Activated T-cell treated with anti-CD3 and anti-CD28 coated beads, Interleukin-2, amount 50 U/mL, for 24 hours (primary cell): ENCODE measurements around the gene TROAP.
A peak's percentile ranks its signal among the peaks of the same experiment; 100 is the strongest.

Source experiments
- DNase-seq: peaks from one replicate; pipeline ENCODE4 v3.0.0-alpha.2; 2020
- H3K27ac Mint-ChIP-seq: 2 replicates; pipeline ENCODE4 v1.8.0; 2020; ENCODE audit warnings: mild to moderate bottlenecking, mixed read lengths
- H3K27me3 Mint-ChIP-seq: 2 replicates; pipeline ENCODE4 v1.8.0; 2020; ENCODE audit warnings: mixed read lengths
- H3K36me3 Mint-ChIP-seq: 2 replicates; pipeline ENCODE4 v1.8.0; 2020; ENCODE audit warnings: low read depth, mixed read lengths
- H3K4me1 Mint-ChIP-seq: 2 replicates; pipeline ENCODE4 v1.8.0; 2020; ENCODE audit warnings: low read depth, mixed read lengths
- H3K4me3 Mint-ChIP-seq: 2 replicates; pipeline ENCODE4 v1.8.0; 2020; ENCODE audit warnings: mild to moderate bottlenecking, moderate library complexity, mixed read lengths
- H3K9me3 Mint-ChIP-seq: 2 replicates; pipeline ENCODE4 v1.8.0; 2020; ENCODE audit warnings: mixed read lengths

The TROAP gene

DNA sequence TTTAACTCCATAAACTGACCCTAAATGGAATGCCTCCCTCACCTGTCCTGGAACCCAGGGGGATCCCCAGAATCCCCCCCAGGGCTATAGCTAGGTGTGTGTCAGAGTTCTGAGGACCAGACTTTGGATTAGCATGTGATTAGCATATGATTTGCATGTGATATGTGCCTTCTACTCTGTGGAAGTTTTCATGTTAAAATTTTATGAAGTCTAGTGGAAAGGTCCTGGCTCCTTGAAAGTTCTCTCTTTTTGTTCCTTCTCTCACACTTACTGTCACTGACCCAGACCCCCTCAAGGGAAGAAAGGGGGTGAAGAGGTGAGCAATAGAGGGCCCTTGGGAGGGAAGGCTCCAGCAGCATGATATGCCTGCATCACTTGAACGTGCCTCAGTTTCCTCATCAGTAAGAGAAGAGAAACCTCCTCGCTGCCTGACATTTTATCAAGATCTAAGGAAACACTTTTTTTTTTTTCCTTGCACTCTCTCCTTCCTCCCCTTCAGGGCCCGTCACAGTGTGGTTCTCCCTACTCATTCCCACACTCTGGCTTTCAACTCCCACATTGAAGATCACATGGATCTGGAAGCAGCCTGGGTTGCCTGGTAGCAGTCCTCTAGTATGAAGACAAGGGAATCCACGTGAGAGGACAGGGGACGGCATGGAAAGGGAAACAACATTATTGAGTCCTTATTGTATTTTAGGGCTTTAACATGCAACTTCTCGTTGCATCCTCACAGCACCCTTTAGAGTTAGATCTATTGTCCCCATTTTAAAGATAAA, 17.2 kb downstream of the TROAP start:
- H3K27ac Mint-ChIP-seq, result no peak overlapping the region
- peaks cover 35% of the 10 kb centered on the region for H3K4me1 Mint-ChIP-seq
- DNase-seq, result no peak
- H3K36me3 Mint-ChIP-seq, result no peaks in the 10 kb centered on the region
- peaks cover 86% of the 10 kb centered on the region for H3K27me3 Mint-ChIP-seq
- no peak overlapping the region for H3K4me3 Mint-ChIP-seq
- H3K9me3 Mint-ChIP-seq, result no peaks in the 10 kb centered on the region

DNA sequence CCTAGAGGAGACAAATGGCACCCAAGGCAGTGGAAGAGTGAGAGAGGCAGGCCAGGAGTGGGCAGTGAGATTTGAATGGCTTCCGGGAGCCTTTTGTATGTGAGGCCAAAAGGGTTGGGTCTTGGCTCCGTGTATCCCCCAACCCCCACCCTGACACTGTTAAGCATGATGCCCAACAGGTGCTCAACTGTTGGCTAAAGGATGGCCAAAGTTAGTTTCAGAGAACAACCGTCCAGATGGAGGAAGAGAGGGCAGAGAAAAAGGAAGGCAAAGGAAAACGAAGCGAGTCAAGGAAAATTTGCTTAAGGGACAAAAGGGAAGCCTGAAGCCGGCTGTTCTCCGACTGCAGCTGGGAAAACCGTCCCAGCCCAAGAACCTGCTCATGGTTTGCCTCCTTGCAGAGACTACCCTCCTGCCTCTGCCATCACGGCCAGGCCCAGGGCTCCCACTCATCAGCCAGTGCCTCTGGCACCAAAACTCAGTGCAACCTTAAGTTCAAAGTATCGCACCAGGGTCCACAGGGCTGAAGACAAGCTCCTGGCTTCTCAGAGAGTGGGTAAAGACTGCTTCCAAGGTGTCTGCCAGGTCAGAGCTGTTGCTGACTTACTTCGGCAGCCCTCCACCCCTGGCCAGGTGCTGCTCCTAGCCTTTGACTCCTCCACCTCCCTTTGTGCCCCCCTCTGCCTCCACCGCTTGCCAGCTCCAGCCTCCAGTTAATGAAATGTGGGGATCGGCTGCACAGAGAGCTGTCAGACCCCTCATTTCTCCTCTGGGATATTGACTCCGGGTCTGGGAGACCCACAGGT, 18.1 kb downstream of the TROAP start:
- DNase-seq, result no peak
- Mint-ChIP-seq H3K27me3 (peaks cover 89% of the 10 kb centered on the region), H3K9me3 (no peaks in the 10 kb centered on the region), H3K4me1 (peaks cover 43% of the 10 kb centered on the region), H3K36me3 (no peaks in the 10 kb centered on the region), H3K27ac (no peak overlapping the region), H3K4me3 (no peak overlapping the region)

DNA sequence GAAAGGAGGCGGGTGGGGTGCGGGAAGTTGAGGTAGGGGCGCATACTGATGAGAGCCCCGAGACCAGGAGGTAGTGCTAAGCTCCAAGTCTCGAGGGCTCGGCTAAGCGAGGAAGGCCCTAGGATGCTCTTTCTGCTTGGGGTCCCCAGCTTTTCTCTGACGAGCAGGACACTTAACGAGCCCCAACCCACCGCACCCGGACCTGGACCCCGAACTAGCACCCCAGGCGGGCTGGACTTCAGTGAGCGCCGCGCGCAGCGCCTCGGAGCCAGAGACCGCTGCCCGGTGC, 18.7 kb downstream of the TROAP start:
- DNase-seq, result no peak
- H3K4me1 Mint-ChIP-seq, result peaks cover 47% of the 10 kb centered on the region

DNA sequence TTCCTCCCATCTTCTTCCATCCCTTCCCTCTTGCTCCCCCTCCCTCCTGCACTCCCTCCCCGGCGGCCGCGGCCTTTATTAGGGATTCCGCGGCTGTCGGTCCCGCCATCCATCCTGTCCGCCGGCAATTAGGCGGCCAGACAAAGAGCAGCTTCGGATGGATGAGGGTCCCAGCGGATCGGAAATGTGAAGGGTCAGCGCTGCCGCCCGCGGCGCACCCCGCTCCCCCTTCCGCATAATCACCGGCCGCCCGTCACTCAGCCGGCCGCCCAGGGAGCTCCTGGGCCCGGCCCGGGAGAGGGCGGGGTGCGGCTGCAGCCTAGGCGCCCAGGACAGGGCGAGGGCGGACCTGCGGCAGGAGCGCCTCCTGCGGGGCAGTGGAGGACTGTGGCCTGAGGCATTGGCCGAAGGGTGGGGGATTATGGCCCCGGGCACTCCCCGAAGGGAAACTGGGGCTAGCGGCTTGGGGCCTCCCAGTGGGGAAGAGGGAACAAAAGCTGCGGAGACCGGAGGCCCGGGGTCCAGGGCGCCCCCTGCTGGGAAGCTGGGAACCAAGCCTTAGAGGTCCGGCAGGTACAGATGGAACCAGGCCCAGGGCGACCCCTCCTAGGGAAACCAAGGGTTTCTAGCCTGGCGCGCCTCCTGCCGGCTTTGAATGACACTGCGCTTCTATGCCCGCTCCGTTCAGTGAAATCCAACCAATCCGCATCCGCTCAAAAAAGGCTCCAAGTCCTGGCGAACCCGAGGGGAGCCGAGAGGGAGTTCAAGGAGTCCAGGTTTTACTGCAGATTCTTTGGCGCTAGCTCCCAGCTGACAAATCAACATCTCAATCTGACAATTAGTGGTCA, 19.2 kb downstream of the TROAP start:
- peak; percentile 87 for DNase-seq
- Mint-ChIP-seq H3K27me3 (peaks cover 91% of the 10 kb centered on the region), H3K27ac (no peak overlapping the region), H3K4me3 (peak overlapping the region; percentile 60), H3K9me3 (no peaks in the 10 kb centered on the region), H3K36me3 (no peaks in the 10 kb centered on the region), H3K4me1 (peaks cover 48% of the 10 kb centered on the region)

More for the DNA sequence above, 18.7 kb downstream of the TROAP start:
- Mint-ChIP-seq H3K27ac (no peak overlapping the region), H3K4me3 (no peak overlapping the region), H3K9me3 (no peaks in the 10 kb centered on the region), H3K27me3 (peaks cover 91% of the 10 kb centered on the region), H3K36me3 (no peaks in the 10 kb centered on the region)

DNA sequence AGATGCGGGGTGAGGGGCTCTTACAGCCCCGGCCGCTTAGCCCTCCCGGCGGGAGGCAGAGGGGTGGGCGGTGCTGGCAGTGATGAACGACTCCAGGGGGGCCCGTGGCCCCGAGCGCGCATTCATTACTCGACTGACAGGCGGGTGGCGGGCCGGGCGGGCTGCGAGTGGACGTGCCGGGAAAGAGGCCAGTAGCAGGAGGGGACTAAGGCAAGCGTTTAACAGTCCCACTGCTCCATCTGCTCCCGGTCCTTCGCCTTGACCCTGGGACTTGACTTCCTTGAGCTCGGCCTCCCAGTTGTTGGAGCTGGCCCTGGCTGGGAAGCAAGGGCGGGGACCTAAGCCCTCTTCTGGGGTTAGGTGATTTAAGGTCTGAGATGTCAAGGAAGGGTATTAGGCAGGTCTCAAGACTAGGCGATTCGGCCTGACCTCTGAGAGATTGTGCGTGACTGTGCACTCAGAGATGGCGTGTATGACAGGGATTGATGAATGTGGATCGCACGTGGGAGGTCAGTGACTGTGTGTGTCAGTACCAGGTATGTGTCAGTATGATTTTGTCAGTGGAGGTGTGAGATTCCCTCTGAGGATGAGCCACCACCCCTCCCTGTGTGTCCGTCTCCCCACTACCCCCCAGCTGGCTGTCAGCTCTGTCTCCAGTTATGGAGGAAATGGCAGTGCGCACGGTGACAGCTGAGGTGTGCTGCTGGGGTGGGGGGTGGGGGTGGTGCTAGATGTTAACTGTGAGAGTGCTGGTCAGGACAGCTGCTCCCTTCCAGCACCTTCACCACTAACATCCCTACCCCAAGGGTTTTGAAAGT, 20.1 kb downstream of the TROAP start:
- H3K27me3 Mint-ChIP-seq, result peaks cover 91% of the 10 kb centered on the region
- peaks cover 44% of the 10 kb centered on the region for H3K4me1 Mint-ChIP-seq
- DNase-seq, result peak; percentile 62
- peak overlapping the region; percentile 60 for H3K4me3 Mint-ChIP-seq
- no peaks in the 10 kb centered on the region for H3K36me3 Mint-ChIP-seq
- no peaks in the 10 kb centered on the region for H3K9me3 Mint-ChIP-seq
- H3K27ac Mint-ChIP-seq, result peak overlapping the region; percentile 64

DNA sequence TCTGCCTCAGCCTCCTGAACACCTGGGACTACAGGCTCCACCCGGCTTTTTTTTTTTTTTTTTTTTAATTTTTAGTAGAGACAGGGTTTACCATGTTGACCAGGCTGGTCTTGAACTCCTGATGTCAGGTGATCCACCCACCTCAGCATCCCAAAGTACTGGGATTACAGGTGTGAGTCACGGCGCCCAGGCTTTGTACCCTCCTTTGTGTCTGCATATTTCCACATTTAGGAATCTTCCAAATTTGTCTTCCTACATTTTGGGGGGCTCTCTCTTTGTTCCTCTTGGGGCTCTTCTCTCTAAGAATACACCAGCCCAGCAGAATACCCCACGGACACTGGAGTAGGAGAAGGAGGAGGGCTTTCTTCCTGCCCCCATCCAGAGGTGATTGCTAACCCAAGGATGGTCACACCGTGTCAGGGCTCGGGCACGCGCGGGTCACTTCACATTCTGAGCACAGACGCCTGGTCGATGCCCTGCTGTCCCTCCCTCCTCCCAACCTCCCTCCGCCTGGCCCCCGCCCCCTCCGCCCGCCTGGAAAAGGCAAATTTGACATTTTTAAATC, 21.5 kb downstream of the TROAP start:
- Mint-ChIP-seq H3K27me3 (peaks cover 89% of the 10 kb centered on the region), H3K4me3 (no peak overlapping the region)

DNA sequence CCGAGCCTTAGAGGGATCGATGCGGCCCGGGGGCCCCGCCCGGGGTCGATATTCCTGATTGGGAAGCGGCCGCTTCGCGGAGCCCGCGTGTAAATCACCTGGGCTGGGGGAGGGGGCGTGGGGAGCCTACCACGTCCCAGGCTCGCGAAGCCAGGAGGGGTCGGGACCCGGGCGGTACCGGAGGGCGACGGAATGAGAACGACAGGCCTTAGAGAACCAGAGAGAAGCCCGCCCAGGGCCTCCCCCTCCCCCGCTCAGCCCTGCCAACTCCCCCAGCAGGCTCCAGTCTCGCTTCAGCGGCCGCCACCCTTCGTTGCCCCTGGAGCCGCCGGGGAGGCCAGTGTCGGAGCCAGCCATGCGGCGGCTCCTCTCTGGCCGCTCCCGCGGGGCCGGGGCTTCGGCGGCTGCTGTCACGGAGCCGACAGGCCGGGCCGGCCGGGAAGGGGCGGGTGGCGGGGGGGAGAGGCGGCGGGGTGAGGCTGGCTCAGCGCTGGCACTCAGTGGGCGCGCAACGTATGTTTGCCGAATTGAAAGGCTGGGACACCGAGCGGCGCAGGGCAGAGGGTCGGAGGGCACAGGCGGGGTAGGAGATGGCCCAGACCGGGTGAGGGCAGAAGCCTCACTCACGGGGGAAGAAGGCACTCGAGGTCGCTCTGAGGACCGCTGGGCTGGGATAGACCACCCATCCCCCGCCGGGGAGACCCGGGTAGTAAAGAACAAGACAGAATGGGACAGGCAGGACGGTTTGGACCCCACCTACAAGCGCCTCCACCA, 22.2 kb downstream of the TROAP start:
- Mint-ChIP-seq H3K27ac (no peak overlapping the region), H3K9me3 (no peaks in the 10 kb centered on the region), H3K27me3 (peaks cover 83% of the 10 kb centered on the region), H3K4me1 (peaks cover 46% of the 10 kb centered on the region), H3K4me3 (peak overlapping the region; percentile 54), H3K36me3 (no peaks in the 10 kb centered on the region)
- DNase-seq, result peak; percentile 52

More for the DNA sequence above, 21.5 kb downstream of the TROAP start:
- no peak overlapping the region for H3K27ac Mint-ChIP-seq
- H3K36me3 Mint-ChIP-seq, result no peaks in the 10 kb centered on the region
- DNase-seq, result no peak
- H3K4me1 Mint-ChIP-seq, result peaks cover 46% of the 10 kb centered on the region
- no peaks in the 10 kb centered on the region for H3K9me3 Mint-ChIP-seq

DNA sequence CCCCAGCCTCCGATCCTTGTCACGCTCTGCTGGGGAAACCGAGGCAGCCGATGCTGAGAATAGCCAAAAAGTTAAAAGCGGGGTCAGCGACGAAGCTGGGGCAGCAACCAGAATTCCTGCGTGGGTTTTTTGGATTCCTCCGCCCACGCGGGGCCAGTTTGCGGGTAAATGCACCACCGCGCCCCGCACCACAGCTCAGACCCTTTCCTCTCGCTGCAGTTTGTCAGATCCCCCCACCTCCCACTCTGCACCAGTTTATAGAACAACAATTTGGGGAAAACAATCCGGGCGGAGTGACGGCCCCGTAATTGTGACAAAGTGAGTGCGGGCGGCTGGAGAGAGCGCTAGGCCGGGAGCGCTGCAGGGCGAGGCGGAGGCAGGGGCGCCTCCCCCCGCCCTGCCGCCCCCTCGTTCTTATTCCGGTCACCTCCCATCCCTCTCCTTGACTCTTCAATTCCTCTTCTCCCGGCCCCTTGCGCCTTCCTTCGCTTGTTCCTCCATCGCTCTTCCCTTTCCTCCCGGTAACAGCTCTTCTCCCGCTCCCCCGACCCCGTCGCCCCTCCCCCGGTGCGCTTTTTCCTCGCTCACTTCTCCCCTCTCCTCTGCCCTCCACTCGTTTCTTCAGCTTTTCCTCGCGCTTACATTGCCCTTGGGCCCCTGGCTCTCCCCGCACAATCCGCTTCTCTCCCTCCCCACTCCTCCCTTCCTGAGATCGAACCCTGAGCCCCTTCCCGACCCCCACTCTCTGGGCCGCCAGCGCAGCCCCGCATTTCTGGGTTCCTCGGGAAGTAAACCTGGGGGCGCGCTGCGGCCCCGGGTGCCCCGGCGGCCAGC, 23.0 kb downstream of the TROAP start:
- Mint-ChIP-seq H3K27ac (no peak overlapping the region), H3K27me3 (peaks cover 81% of the 10 kb centered on the region), H3K4me1 (peaks cover 46% of the 10 kb centered on the region), H3K36me3 (no peaks in the 10 kb centered on the region), H3K4me3 (peak overlapping the region; percentile 65), H3K9me3 (no peaks in the 10 kb centered on the region)
- DNase-seq, result peak; percentile 34

DNA sequence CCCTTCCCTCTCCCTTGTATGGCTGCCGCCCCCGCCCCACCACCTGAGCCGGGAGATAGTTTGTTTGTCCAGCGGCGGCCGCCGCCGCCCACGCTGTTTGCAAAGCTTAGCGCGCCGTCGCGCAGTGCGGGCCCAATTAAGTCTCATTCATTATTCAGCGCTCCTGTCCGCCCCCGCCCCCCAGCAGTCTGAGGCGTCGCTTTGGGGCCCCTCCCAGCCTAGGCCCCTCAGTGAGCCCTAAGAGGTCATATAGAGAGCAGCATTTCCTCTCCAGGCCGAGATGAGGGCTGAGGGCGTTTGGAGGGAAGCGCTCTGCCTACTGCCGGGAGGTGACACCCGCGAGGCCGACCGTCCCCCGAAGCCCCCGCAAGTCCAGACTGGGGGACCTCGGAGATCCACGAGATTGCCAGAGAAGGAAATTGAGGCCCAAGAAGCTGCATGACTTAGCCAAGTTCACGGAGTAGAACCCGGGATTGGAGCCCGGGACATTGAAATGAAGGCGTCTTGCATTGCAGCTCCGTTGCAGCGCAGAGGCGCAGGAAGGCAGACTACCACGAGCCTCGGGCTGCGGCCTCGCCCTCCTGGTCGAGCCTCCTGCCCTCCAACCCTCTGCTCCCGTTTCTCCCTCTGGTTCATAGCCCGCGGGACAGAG, 23.7 kb downstream of the TROAP start, which contains the start of gene DNAJC22:
TSS of gene DNAJC22 (plus strand) at position 230 of the 652 bp plus-strand sequence. CDS start 1,985 bp downstream, outside the sequence.
- peak; percentile 67 for DNase-seq
- H3K9me3 Mint-ChIP-seq, result no peaks in the 10 kb centered on the region
- H3K36me3 Mint-ChIP-seq, result no peaks in the 10 kb centered on the region
- peak within 1 kb of the TSS; percentile 65 for H3K4me3 Mint-ChIP-seq
- H3K27ac Mint-ChIP-seq, result no peak within 1 kb of the TSS
- H3K4me1 Mint-ChIP-seq, result peaks cover 46% of the 10 kb centered on the region
- peaks cover 81% of the 10 kb centered on the region for H3K27me3 Mint-ChIP-seq

DNA sequence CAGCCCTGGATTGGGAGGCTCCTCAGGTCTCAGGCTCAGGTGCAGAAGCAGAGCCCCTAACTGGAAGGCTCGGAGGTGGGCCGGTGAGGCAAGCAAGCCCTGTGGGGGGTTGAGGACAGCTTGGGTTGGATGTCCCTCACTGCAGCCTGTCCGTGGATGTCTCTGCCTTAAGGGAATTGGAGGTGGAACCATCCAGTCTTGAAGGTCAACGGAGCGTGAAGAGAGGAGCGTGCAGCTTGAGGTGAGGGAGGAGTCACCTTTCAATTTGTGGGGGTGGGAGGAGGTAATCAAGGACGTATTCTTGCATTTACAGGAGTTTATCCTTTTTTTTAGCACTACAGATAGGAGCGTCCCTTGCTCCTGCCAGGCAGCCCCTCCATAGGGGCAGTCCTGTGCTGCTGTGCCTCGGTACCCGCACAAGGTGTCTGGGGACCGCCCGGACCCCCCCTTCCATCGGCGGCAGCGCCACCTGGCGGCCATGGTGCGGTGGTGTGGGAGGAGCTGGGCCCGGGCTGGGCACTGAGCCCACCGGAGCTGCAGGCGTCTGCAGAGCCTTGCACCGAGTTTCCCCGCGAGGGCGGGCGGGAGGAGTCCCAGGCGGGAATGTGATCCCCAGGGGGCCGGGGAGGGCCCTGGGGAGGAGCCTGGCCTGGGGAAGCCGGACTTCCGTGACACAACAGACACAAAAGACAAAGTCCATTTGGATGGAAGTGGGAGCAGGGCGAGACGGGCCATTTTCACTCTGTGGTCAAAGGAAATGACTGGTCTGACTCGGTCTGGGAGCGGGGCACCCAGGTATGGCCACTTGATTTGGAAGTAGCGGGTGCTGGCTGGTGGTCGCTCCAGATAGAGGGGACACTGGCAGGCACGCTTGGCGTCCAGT, 24.5 kb downstream of the TROAP start:
- Mint-ChIP-seq H3K36me3 (no peaks in the 10 kb centered on the region), H3K4me1 (peaks cover 44% of the 10 kb centered on the region), H3K9me3 (no peaks in the 10 kb centered on the region), H3K27me3 (peaks cover 77% of the 10 kb centered on the region), H3K4me3 (peak overlapping the region; percentile 65), H3K27ac (no peak overlapping the region)
- DNase-seq, result peak; percentile 88

DNA sequence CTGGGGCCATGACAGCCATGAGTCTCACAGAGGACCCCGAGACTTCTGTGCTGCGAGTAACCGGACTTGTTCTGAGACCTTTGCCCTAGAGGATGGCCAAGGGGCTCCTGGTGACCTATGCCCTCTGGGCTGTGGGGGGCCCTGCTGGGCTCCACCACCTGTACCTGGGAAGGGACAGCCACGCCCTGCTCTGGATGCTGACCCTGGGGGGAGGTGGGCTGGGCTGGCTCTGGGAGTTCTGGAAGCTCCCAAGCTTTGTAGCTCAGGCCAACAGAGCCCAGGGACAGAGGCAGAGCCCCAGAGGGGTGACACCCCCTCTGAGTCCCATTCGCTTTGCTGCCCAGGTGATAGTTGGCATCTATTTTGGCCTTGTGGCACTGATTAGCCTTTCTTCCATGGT, 25.7 kb downstream of the TROAP start:
- Mint-ChIP-seq H3K4me3 (no peak overlapping the region), H3K27ac (no peak overlapping the region), H3K9me3 (no peaks in the 10 kb centered on the region), H3K27me3 (peaks cover 74% of the 10 kb centered on the region), H3K4me1 (peaks cover 31% of the 10 kb centered on the region), H3K36me3 (no peaks in the 10 kb centered on the region)
- no peak for DNase-seq
